Globus pallidus (tissue), 1 donor: ENCODE results near the gene FIBIN.
A peak's percentile ranks its signal among the peaks of the same experiment; 100 is the strongest.

Experiments used
- DNase-seq: peaks from one replicate; pipeline ENCODE4 v3.0.0-alpha.2; 2015; ENCODE audit warnings: low spot score

The FIBIN gene

GRCh38 chr11:27022659-27023251, 28.8 kb downstream of the FIBIN start:
- no peak for DNase-seq

DNA sequence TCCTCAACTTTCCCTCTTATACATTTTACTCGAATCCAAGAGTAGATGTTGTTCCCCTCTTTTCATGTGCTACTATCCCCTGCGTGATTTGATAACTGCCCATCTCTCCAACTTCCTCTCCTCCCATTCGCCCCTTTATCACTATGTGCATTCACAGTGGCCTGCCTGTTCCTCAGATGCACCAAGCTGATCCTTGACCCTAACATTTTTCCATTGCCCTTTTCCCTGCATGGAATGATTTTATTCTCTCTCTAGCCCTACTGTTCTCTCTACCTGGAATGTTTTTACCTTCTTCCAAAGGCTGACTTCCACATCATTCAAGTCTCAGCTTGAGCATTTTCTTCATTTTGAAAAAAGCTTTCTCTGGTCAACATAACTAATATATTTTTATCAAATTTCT, 31.0 kb downstream of the FIBIN start:
- no peak for DNase-seq

DNA sequence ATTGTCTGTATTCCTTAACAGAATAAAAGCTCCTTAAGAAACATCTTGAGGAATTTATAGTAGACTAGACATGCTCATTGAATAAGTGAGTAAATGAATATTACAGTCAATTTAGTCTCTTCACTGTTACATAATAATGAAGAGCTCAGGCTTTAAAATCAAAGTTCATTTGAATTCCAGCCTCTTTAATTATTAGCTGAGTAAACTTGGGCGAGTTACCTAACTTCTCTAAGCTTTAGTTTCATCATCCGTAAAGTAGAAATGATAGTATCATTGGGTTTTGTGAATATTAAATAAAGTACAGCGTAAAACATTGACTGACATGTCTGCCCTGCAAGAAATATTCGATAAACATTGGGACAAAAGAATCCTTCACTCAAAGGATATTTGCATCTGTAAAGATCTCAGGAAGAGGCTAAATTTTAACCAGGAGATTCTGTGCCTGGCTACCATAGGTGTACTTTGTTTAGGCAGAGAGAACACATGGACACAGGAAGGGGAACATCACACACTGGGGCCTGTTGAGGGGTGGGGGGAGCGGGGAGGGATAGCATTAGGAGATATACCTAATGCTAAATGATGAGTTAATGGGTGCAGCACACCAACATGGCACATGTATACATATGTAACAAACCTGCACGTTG, 31.5 kb downstream of the FIBIN start:
- no peak for DNase-seq

DNA sequence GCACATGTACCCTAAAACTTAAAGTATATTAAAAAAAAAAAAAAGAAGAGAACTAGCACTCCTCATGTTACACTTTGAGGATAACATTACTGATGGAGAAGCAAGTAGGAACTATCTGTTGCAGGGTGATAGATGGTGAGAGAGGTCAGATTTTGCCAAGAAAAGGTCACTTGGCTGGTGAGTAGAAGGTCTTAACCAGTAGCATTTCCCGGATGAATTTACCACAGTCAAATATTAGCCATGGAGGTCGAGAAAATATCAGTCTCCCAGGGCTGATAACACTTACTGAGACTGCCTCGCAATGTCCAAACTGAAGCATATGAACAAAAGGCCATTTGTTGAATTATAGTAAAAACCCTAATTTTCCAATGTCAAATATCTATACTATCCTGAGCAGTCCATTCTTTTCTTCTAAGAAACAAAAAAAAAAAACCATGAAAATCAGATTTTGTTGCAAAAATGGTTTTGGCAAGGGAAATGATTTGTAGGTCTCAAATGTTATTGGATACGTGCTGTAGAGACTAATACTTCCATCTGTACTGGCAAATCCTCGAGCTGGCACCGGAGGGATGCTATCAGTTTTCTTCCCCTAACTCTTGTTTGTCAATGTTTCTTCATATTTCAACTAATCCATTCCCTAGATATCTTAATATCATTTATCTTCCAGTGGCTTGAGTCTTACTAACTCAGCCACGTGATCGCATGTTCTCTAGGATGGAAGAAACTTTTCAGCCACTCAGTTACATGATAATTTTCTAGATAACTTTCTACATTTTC, 32.2 kb downstream of the FIBIN start:
- DNase-seq, result no peak

- DNase-seq, result no peak
Observed at GRCh38 chr11:27028561-27028965, 34.7 kb downstream of the FIBIN start.

DNA sequence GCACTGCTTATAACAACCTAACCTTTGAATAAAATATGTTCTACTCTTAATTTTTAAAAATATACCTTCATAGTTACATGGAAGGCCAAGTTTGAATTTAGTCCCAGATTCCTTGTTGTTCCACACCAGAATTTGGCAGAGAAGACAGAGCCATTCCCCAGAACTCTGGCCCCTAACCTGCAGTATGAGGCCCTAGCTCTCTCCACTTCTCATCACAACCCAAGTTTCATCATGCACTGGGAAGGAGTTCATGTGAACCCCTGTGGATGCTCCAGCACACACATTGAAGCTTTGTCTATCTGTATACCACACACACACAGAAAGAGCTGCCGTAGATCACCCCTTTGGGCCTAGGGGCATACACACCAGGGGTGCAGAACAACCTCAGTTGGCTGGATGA, 36.1 kb downstream of the FIBIN start:
- DNase-seq, result no peak

DNA sequence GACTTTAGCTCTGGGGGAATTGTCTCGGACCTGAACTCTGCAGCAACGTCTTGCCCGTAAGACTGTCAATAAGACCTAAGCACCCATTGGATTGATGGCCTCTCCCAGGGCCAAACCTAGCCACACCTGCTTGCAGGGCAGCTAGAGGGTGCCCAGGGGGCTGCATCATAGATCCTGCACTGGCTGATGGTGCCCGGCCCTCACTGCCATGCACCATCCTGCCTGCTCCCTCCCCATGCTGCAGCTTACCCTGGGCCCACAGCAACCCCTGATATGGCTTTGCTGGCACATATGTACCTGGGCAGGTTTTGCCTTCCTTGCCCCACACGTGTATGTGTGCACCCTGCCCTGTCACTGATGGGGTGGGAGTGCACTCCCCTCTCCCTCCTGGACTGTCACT, 37.8 kb downstream of the FIBIN start:
- DNase-seq, result no peak

DNA sequence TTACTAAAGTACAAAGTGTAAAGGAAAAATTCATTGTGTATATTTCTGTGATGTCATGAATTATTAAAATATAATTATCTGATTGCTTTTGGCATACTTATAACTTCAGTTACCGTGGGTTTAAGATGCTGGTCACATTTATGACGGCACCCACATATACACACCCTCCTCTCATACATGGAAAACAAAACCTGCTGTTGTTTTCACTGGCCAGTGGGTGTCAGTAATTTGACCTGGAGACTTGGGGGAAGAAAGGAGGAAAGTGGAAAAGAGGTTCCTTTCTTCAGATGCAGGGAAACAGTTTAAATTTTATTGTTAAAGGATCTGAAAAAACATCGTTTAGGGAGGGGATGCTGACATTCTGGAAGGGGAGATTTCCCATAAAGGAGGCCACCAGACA, 46.0 kb downstream of the FIBIN start:
- no peak for DNase-seq

DNA sequence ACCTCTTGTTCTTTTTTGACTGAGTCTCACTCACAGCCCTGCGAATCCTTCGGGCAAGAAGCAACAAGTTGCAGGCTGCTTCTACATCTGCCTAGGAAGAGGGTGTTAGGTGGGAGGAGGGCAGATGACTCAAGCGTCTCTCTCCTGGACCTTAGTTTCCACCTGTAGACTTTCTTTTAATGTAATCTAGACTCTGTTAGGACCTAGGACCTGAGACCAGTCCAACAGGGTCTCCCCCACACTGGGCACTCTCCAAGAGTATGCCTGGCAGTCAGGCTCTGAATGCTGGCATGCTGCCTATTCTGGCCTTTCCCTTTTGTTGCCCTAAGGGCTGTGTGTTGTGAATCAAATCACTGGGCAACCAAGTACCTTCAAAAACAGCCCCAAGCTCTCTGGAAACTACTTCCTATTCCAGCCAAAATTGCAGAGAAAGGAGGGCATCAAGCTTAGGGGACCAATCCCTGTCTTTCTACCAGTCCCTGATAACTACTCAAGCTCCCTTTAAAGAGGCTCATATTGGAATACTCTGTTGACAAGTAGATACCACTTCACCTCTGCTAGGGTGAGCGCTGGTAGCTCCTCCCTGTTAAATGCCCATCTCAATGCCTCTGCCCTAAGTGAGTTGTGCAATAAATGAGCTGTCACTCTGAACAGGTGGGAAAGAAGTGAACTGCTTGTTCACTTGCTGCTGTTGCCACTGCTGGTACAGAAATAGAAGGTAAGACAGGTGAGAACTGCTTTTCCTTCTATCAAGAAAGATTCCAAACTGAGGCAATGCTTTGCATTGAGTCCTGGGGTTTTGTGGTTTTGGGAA, 46.6 kb downstream of the FIBIN start, which contains the start of gene BBOX1:
Gene BBOX1, plus strand, starts transcription at position 514 of the 814 bp plus-strand sequence. CDS start 14,616 bp downstream, outside the sequence.
- DNase-seq, result peak; percentile 66

DNA sequence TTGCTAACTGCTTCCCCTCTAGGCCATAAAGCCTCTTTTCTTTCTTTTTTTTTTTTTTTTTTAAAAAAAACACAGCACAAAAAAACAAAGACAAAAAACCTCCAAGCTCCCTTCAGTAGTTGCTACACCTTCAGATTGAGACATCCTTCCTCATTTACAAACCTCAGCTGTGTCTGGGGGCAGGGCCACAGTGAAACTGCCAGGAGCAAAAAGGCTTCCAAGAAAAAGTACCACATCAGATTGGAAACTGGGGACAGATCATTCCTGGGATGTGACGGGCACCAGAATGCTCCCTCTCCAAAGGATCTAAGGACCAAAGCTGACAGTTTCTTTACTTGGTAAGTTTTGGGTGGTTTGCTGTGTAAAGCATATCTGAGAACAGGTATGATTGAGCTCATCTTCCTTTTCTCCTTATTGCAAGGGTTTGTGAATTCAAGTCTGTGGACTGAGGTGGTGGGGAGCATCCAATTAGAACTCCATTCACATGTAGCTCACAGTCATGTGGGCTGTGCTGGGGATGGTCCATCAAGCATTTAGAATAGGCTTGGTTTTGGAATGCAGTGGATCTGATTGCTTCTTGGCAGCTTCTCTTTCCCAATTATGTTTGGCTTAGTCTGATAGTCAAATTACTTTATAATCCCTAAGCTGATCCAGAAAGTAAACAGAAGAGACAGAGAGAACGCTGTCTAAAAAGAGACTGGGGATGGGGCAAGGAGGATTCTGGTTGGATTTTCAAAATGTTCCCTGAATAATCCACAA, 47.4 kb downstream of the FIBIN start:
- peak; percentile 56 for DNase-seq
